ENCODE data around the gene HBE1. TPM values are rescaled to one million over a fixed set of nuclear protein-coding genes. Genes with fewer than 3 reads are reported as not detected.

Gene HBE1
- total RNA-seq, 1 donor from 2014 or later = 0.34 TPM

DNA sequence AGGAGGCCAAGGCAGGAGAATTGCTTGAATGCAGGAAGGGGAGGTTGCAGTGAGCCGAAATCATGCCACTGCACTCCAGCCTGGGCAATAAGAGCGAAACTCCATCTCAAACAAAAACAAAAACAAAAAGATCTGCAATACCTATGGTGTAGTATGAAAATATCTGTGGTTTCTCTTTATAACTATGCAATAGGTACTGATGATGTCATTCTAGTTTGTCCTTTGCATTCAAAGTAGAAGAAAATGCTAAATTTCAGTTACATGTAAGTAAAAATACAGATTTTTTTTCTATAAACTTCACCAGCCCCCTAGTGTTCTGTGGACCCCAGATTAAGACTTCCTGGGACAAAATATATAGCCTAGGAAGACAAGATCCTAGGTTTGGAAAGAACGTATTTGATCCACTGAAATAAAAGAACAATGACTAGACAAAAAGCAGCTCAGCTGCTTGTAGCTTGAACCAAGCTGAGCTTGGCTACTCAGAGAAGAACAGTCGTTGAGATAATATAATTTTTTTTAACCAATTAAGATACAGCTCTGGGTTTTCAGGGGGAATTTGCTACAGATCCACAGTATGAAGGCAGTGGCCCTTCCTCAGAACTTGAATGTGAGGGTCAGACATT, 2.8 kb upstream of the HBE1 start:
- Mint-ChIP-seq H3K9me3 (no peaks in the 10 kb centered on the region), H3K4me1 (peaks cover 8% of the 10 kb centered on the region), H3K27me3 (ENCODE audit: low read depth) (no peaks in the 10 kb centered on the region), H3K27ac (no peak overlapping the region), H3K36me3 (no peaks in the 10 kb centered on the region), H3K4me3 (no peak overlapping the region)
- TF ChIP-seq, protein P1, sequence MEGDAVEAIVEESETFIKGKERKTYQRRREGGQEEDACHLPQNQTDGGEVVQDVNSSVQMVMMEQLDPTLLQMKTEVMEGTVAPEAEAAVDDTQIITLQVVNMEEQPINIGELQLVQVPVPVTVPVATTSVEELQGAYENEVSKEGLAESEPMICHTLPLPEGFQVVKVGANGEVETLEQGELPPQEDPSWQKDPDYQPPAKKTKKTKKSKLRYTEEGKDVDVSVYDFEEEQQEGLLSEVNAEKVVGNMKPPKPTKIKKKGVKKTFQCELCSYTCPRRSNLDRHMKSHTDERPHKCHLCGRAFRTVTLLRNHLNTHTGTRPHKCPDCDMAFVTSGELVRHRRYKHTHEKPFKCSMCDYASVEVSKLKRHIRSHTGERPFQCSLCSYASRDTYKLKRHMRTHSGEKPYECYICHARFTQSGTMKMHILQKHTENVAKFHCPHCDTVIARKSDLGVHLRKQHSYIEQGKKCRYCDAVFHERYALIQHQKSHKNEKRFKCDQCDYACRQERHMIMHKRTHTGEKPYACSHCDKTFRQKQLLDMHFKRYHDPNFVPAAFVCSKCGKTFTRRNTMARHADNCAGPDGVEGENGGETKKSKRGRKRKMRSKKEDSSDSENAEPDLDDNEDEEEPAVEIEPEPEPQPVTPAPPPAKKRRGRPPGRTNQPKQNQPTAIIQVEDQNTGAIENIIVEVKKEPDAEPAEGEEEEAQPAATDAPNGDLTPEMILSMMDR (IDR thresholded peaks at IDR 0.05; ENCODE audit: unreplicated experiment) = no peak
- DNase-seq (ENCODE audit: low spot score in 2 of 2, unreplicated experiment in 2 of 2) = no peak

- H3K4me1 Mint-ChIP-seq = no peaks in the 10 kb centered on the region
- TF ChIP-seq, protein P1 (IDR thresholded peaks at IDR 0.05; ENCODE audit: unreplicated experiment) = no peak
- no peak overlapping the region for H3K27ac Mint-ChIP-seq
- peaks cover 3% of the 10 kb centered on the region for H3K27me3 Mint-ChIP-seq (ENCODE audit: low read depth)
- no peak overlapping the region for H3K4me3 Mint-ChIP-seq
- H3K9me3 Mint-ChIP-seq = no peaks in the 10 kb centered on the region
- DNase-seq (ENCODE audit: low spot score in 2 of 2, unreplicated experiment in 2 of 2) = no peak
- H3K36me3 Mint-ChIP-seq = no peaks in the 10 kb centered on the region
These were observed 2.6 kb downstream of the HBE1 start for GRCh38 chr11:5267033-5267563.

DNA sequence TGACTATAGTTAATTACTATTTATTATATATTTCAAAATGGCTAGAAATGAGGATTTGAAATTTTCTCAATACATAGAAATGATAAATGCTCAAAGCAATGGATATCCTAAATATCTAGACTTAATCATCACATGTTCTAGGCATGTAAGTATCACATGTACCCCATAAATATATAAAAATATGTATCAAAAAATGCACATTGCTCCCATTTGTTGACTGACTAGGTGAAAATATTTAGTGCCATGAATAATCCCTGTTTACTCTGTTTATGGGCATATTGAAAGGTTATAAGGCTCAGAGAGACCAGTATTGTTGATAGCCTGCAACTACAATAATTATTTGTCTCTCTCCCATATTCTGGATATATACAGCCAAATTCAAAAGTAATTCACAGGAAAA, 3.1 kb downstream of the HBE1 start:
- H3K27ac Mint-ChIP-seq = no peak overlapping the region
- no peak for DNase-seq (ENCODE audit: low spot score in 2 of 2, unreplicated experiment in 2 of 2)
- H3K4me1 Mint-ChIP-seq = no peaks in the 10 kb centered on the region
- peaks cover 3% of the 10 kb centered on the region for H3K27me3 Mint-ChIP-seq (ENCODE audit: low read depth)
- no peaks in the 10 kb centered on the region for H3K36me3 Mint-ChIP-seq
- TF ChIP-seq, protein P1 (IDR thresholded peaks at IDR 0.05; ENCODE audit: unreplicated experiment) = no peak
- no peak overlapping the region for H3K4me3 Mint-ChIP-seq
- H3K9me3 Mint-ChIP-seq = no peaks in the 10 kb centered on the region

GRCh38 chr11:5265832-5266231, 3.9 kb downstream of the HBE1 start:
- TF ChIP-seq, protein P1 (IDR thresholded peaks at IDR 0.05; ENCODE audit: unreplicated experiment) = no peak
- Mint-ChIP-seq H3K4me1 (no peaks in the 10 kb centered on the region), H3K9me3 (peaks cover 6% of the 10 kb centered on the region), H3K36me3 (no peaks in the 10 kb centered on the region), H3K4me3 (no peak overlapping the region), H3K27ac (no peak overlapping the region), H3K27me3 (ENCODE audit: low read depth) (peaks cover 3% of the 10 kb centered on the region)
- DNase-seq (ENCODE audit: low spot score in 2 of 2, unreplicated experiment in 2 of 2) = no peak

DNA sequence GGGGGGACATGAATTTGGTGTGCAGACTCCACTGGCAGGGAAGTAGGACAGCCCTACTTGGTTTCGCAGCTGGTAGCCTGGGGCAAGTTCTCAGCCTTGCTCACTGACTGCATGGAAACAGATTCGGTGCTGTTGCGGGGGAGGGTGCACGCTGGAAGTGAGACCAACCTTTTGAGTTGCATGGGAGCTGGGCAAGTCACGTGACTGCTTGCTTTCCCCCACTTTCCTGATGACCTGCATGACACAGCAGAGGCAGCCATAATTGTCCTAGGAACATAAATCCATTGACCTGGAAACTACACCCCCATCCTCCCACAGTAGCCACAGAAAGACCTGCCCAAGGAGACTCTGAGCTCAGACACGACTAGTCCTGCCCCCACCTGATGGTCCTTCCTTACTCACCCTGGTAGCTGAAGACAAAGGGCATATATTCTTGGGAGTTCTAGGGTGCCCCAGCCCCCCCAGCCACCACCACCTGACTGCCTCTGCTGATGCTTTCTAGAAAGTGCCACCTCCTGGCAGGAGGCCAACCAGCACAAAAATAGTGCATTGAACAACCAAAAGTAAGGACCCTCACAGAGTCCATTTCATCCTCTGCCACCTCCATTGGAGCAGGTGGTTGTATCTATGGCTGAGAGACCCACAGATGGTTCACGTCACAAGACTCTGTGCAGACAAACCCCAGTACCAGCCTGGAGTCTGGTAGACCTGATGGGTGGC, 11.0 kb downstream of the HBE1 start:
- no peak overlapping the region for H3K4me3 Mint-ChIP-seq
- TF ChIP-seq, protein P1 (IDR thresholded peaks at IDR 0.05; ENCODE audit: unreplicated experiment) = no peak
- no peak for DNase-seq (ENCODE audit: low spot score in 2 of 2, unreplicated experiment in 2 of 2)

More for the DNA sequence above, 11.0 kb downstream of the HBE1 start:
- peaks cover 24% of the 10 kb centered on the region for H3K9me3 Mint-ChIP-seq
- H3K4me1 Mint-ChIP-seq = peaks cover 1% of the 10 kb centered on the region
- H3K27ac Mint-ChIP-seq = no peak overlapping the region
- H3K36me3 Mint-ChIP-seq = no peaks in the 10 kb centered on the region
- no peaks in the 10 kb centered on the region for H3K27me3 Mint-ChIP-seq (ENCODE audit: low read depth)

Measured in mesothelial cell of epicardium (in vitro differentiated cells).